Inflammatory macrophage (primary cell): Measurements from ENCODE around the gene MINDY3.
"Not testable (repeated sequence)": the region's sequence is repeated elsewhere in the genome, so short reads cannot be mapped to it uniquely, and the experiment has no call there.

ENCODE experiments used
- DNase-seq, 2 donors: peaks; one replicate each; pipeline ENCODE4 v3.0.0-alpha.2; 2020 to 2022
- total RNA-seq, 18 experiments: gene quantifications; one replicate each; lab custom pipeline; 2026; ENCODE audit warnings: mixed read lengths in 6 of 18, inconsistent platforms in 2 of 18; lab: John Stamatoyannopoulos, UW

MINDY3 gene
- total RNA-seq = 29.7 to 74.0 (median 43.3) reads per million in 18 experiments

DNA sequence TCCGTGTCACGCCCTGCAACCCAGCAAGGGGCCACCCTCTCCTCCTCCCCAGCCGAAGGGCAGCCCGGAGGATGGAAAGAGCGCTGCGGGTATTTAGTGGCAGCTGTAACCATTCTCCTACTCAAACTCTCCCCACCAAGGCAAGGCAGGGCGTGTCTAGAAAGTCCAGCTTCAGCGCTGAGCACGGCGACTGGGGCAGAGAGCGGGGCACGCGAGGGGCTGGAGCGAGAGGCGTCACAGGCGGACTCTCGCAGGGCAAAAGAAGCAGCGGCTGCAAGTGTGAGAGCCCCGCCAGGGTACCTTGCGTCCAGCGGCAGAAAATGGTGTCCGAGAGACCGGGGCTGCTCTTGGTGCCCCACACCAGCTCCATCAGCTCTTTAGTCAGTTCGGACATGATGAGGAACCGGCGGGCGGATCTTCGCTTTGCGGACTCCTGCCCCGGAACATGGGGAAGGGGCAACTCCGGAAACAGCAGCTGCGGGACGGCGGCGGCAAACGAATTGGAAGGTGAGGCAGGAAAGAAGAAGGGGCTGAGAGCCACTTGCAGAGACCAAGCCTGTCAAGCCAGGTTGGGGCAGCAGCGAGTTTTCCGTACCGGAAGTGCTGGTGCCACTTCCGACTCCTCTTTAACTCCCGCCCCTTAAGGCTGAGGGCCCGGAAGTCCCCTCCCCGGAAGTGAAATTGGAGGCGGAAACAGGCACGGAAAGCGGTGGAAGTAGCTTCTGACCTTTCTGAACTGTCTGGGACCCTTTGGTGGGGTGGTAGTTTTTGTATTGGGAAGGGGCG lies at the start of gene MINDY3:
TSS of gene MINDY3 (minus strand) at position 602 of the 786 bp plus-strand sequence. CDS start at position 394, 208 bp downstream.
- DNase-seq = peak; percentile 79 to 85

DNA sequence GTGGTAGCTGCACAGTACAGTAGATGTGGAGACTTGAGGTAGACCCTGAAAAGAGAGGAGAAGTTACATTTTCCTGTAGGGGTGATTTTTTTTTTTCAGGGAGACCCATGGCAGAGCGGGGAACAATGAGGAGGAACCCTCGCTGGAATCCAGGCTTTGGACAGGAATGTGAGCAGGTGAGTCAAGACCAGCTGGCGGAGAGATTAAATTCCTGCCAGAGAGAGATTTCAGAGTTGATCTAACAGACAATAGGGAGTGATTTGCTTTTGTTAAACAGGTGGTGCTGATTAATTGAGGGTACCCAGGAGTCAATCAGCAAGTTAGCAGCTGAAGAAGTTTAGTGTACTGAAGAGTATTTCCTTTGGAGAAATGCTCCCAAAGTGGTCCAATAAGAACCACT lies 41.6 kb upstream of the MINDY3 start:
- DNase-seq = no peak

DNA sequence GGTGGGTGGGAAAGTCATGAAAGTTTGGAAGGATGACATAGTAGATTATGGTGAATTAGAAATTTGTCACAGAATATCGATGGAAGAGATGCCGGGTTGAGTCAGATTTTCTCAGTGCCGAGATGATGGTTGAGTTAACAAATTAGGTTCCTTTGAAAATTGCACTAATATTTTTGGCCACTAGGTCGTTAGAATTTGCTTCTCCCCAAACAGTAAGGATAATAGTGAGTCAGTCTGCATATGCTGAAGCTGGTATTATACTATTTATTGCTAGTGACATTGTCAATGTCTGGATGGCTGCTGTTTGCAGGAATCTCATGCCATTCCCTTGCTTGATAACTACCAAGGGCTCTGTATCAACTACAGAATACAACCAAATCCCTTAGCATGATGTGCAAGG lies 37.7 kb upstream of the MINDY3 start:
- DNase-seq = no peak

DNA sequence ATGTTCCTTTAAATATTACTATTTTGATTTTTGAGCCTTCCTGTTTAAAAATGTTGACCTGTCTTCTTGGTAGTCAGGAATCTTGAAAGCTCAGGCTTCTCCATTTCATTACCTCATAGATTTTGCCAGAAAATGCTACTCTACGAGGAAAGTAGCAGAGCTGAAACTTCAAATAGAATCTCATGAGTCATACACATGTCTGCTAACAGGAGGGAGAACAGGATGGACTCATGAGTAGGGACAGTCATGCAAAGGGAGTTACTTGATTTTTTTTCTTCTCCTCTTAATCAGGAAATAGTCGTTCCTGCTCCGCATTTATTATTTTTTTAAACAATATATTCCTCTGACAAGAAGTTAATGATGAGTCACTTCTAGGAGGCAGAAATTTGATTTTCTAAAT lies 37.0 kb upstream of the MINDY3 start:
- no peak for DNase-seq

DNA sequence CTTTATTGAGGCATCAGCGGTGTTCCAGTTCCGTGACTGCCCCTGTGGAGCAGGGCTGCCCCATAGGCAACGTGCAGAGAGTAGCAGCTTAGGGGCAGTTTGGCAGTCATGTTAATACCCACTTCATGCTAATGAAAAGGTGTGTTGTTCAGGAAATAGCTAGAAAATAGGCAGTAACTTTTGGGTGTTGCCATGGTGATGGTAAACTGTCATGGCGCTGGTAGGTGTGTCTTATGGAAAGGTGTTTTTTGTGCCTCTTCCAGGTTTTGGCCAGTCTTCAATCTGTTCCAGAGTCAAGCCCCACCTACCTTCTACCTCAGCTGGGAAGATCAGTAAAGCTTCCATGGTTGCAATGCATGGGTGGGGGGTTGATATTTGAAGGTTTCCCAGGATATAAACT lies 36.3 kb upstream of the MINDY3 start:
- DNase-seq = no peak

DNA sequence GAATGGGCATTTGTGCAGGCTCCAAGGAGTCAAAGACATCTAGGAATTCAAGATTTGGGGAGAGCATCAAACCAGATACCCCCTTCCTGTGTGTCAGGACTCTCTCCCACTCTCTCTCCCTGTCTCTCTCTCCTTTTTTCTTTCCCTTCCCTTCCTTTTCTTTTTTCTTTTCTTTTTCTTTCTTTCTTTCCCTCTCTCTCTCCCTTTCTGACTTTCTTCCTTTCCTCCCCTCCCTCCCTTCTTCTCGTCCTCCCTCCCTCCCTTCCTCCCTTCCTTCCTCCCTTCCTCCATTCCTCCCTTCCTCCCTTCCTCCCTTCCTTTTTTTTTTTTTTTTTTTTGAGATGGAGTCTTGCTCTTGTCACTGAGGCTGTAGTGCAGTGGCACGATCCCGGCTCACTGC lies 24.1 kb upstream of the MINDY3 start:
- DNase-seq = no peak

DNA sequence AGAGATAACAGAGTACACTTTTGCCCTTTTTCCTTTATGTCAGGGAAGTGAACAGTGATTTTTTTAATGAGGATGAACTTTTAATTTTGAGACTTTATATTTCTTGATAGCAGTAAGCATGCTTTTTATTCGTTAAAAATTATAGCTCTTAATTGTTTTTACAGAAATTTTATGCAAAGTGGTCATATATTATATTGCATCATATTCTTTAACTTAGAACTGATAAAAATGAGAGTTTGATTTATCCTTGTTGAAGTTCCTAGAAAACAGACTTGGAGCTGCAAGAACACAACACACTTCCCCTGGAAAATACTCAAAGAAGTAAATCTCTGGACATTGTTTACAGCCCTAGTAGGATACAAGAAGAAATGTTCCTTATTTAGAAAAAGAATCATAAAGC lies 21.2 kb upstream of the MINDY3 start:
- no peak for DNase-seq

DNA sequence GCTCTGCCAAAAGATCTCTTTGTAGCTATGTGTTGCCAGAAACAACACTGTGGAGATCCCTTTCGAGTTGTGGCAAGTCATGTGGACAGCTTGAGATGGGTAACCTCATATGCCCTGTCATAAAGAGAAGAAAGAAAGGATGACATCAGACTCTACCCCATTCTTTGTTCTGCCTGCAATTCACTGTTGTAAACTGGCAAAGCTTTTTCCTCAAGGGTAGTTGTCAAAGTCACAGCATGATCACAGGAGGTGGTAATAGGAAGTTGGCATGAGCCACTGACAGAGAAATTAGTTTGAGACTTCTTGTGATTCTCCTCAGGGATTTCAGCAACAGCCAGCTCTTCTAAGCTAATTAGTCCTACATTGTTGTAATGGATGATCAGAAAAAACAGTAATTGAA lies 19.4 kb upstream of the MINDY3 start:
- DNase-seq = peak; percentile 29 to 41

DNA sequence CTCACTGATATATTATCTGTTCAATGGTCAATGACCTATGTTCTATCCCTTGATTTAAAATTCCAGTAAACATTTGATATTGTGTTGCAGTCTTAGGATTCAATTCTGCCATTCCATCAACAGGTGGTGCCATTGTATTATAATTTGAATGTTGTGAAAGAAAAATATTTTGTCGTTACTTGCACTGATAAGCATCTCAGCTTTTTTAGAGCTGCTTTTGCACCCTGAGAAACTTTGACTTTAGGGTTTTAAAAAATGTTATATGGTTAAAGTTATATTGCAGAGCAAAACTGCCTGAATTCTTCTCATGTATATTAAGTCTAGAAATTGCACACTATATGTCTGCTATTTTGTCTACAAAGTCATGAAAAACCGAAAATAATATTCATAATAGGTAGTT lies 18.8 kb upstream of the MINDY3 start:
- DNase-seq = peak in 1 of 2 donors; percentile 47

DNA sequence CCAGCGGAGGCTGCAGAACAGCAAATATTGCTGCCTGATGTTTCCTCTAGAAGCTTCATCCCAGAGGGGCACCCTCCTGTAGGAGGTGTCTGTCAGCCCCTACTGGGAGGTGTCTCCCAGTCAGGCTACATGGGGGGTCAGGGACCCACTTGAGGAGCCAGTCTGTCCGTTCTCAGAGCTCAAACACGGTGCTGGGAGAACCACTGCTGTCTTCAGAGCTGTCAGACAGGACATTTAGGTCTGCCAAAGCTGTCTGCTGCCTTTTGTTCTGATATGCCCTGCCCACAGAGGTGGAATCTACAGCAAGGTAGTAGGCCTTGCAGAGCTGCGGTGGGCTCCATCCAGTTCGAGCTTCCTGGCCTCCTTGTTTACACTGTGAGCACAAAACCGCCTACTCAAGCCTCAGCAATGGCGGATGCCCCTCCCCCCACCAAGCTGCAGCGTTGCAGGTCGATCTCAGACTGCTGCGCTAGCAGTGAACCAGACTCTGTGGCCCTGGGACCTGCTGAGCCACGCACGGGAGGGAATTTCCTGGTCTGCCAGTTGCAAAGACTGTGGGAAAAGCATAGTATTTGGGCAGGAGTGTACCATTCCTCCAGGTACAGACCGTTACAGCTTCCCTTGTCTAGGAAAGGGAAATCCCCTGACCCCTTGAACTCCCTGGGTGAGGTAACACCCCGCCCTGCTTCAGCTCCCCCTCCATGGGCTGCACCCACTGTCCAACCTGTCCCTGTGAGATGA lies 17.7 kb upstream of the MINDY3 start:
- DNase-seq = no peak

DNA sequence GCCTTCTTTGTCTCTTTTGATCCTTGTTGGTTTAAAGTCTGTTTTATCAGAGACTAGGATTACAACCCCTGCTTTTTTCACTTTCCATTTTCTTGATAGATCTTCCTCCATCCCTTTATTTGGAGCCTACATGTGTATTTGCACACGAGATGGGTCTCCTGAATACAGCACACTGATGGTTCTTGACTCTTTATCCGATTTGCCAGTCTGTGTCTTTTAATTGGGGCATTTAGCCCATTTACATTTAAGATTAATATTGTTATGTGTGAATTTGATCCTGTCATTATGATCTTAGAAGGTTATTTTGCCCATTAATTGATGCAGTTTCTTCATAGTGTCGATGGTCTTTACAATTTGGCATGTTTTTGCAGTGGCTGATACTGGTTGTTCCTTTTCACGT lies 16.0 kb upstream of the MINDY3 start:
- DNase-seq = not testable (repeated sequence)

DNA sequence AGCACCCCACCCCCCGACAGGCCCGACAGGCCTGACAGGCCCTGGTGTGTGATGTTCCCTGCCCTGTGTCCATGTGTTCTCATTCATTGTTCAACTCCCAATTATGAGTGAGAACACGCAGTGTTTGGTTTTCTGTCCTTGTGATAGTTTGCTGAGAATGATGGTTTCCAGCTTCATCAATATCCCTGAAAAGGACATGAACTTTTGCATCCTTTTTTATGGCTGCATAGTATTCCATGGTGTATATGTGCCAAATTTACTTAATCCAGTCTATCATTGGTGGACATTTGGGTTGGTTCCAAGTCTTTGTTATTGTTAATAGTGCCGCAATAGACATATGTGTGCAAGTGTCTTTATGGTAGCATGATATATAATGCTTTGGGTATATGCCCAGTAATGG lies 12.3 kb upstream of the MINDY3 start:
- DNase-seq = not testable (repeated sequence)

DNA sequence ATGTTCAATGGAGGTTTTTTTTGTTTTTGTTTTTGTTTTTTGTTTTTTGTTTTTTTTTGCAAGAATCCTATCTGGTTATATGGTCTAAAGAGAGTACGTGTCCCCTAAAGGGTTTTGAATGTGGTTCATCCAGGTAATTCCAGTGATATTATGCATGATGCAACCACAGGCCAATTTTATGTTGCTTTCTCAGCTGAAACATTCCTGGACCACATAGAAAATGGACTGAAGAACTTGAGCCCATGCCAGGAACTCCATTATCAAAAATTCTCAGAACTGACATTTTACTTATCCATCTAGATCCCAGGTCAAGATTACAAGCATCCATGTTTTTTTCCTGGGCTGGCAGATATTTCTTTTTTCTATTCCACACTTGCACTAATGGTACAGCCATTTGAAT lies 11.5 kb upstream of the MINDY3 start:
- DNase-seq = no peak

DNA sequence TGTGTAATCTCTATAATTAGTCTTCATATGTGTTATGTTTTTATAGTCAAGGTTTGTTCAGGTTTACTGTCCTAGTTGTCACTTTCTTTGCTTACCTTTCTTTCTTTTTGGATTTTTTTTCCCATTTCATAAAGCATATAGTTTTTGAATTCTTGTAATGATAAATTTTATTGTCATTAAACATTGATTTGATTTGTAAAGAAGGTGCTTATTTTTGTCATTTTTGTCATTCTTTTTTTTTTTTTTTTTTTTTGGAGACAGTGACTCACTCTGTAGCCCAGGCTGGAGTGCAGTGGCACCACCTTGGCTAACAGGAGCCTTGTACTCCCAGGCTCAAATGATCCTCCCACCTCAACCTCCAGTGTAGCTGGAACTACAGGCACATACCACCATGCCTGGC lies 9.6 kb upstream of the MINDY3 start:
- DNase-seq = no peak

DNA sequence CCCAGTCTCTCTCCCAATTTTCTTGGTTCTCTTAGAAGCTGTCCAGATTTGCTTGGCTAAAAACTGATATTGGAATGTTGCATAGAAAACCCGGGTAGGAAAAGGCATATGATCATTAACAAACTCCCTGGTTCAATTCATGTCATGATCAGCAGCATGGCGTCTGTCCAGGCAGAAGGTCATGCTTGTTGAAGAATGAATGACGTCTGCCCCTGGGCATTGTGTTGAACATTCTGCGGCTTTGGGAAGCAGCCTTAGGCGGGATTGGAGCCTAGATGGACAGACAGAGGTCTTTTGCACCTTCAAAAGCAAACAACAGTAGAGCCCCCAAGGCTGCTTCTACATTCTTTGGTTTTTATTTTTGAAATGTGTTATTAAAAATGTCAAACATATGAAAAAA lies 7.7 kb upstream of the MINDY3 start:
- no peak for DNase-seq

DNA sequence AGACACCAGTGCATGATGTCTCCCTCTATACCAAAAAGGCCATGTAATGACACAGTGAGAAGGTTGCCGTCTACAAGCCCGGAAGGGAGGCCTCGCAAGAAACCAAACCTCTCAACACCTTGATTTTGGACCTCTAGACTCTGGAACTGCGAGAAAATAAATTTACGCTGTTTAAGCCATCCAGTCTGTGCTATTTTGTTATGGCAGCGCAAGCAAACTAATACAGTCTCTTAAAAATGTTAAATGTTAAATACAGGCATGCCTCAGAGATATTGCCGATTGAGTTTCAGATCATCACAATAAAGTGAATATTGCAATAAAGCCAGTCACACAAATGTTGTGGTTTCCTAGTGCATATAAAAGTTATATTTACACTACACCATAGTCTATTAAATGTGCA lies 5.0 kb upstream of the MINDY3 start:
- DNase-seq = no peak

DNA sequence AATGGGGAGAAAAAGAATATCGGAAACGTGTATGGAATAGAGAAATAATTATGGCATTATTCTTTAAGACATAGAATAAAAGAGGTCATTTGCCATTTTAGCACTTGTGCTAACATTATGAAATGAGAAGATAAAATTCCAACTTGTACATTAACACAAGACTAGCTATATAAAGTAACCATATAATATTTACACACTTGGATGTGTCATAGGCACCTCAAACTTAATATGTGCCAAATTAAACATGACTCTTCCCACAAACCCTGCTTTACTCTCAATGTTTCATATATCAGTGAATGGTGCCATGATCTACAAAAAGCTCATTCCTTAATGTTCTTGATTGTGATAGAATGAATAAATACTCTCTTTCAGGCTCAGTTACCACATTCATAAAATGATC lies 4.1 kb upstream of the MINDY3 start:
- no peak for DNase-seq

DNA sequence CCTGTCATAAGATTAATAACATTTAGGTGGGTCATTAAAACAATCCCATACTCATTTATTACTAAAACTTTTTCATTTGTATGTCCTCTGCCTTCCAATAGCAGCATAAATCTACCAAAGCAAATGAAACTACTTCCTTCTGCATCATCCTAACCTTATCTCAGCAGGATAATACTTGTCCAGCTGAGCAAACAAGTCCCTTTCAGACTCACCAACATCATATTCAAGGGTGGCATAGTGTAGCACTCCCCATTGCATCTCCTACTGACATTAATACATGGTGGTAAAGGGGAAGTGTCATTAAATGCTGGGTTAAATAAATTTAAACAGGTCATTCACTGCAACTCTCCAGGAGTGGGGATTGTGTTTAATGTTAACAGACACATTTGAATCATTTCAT lies 3.4 kb upstream of the MINDY3 start:
- DNase-seq = no peak

DNA sequence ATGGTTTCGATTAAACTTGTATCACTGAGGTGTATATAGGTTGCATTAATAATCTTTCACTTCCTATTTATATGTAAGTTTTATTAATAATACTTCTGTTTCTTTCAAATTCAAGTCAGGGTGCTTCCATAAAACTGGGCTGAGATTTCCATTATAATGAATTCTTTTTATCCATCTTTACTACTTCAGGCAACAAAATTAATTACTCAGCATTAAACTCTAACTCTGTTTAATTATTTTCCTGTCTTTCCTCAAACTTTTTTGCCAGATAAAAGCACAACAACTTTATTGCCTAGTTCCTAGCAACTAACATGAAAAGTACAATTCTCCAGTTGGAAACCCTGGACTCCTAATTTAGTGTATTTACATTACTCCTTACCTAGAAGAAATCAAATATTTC lies 3.0 kb upstream of the MINDY3 start:
- DNase-seq = no peak

DNA sequence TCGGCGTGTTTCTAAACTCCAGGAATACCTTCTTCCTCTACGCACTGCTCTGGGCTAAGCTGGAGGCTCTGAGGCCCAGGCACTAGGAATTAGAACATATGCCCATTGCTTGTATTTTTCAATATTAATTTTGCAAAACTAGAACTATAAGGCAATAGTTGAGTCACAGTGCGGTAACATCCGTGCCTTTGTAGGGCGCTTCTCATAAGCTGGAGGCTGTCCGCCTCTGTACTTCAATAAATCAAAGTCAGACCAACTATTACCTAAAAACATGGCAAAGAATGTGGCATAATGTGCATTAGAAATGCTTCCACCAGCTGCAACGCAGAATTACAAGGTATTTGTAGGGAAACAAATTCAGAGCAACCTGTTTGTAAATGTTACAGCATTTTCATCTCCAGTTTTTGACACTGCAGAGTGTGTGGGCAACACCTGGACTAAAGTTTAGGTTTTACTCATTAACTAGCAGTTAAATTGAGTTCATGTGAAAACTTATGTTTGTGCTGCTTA lies 440 bp upstream of the MINDY3 start:
- no peak for DNase-seq

DNA sequence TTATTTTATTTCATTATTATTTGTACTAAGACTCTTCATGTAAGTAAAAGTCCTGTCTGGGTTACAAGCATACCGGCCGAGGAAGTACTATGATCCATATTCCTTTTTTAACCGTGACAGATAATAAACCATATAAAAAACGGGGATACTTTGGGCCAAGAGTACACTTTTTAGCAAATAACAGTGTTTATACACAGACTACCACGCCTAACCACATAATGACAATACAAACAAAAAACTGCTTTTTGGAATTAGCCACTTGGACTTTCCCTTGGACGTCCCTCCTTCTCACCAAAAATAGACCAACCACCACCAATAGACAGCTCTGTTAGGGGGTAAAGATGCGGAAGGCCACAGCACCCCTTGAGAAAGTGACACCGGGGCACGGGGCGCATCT lies 800 bp downstream of the MINDY3 start:
- no peak for DNase-seq

DNA sequence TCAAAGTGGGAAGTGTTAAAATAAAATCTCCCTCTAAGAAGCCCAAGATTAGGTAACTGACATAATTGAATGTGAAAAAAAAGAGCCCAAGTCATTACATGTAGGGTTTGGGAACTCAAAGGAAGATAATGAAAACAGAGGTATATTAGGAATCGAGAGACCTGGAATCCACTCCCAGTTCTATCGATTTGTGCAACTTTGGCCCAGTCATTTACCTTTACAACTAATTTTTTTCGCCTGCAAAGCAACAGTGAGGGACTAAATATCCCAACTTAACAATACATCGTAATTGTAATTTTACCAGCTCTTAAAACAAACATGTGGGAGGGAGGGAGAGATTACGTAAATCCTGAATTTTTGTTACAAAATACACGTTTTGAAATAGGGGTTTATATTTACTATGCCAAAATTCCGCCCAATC lies 1.4 kb downstream of the MINDY3 start:
- DNase-seq = peak in 1 of 2 donors; percentile 41

DNA sequence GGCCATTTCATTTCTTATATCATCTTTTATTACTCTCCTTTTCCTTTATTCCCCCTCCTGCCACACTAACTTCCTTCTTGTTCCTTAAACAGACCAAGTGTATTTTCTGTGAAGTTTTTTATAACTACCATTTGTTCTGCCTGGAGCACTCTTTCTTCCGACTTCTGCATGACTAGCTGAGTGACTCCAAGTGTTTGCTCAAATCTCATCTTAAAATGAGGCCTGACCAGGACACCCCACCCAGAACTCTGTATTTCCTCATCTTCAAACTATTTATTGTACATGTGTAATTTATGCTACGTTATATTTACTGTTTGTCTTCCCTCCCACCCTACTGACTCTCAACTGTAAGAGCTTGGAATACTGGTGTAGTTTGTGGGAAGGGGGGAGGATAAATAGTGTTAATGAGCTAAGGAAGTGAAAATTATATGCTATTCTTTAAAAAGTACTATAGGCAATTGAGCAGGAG lies 3.2 kb downstream of the MINDY3 start:
- no peak for DNase-seq
